Gastroesophageal sphincter (tissue), 3 donors: Measurements from ENCODE around the gene IL10.

Experiments used
- EP300 ChIP-seq: sonication (generic); formaldehyde crosslinking; IDR thresholded peaks from one replicate; pipeline ENCODE4 v1.6.1; 2017; ENCODE audit warnings: antibody characterized with exemption, mild to moderate bottlenecking
- POLR2A ChIP-seq, 2 donors: fragments of 450-650 bp; IDR thresholded peaks; one replicate each; pipeline ENCODE4 v1.6.1; 2017; ENCODE audit warnings: antibody characterized with exemption in 2 of 2, mild to moderate bottlenecking in 2 of 2, moderate library complexity in 1 of 2
- POLR2AphosphoS5 ChIP-seq: sonication (generic); formaldehyde crosslinking; IDR thresholded peaks from one replicate; pipeline ENCODE4 v1.6.1; 2017; ENCODE audit warnings: antibody characterized with exemption
- TF ChIP-seq, protein P1 (sequence below), 4 experiments: fragments of 200-600 bp in 2 of 4; fragments of 450-650 bp in 2 of 4; sonication (generic) in 1 of 4; IDR thresholded peaks; one replicate each; pipeline ENCODE4 v1.5.1; 2017 to 2019; ENCODE audit warnings: antibody characterized with exemption in 4 of 4, mild to moderate bottlenecking in 2 of 4, moderate library complexity in 2 of 4

DNA sequence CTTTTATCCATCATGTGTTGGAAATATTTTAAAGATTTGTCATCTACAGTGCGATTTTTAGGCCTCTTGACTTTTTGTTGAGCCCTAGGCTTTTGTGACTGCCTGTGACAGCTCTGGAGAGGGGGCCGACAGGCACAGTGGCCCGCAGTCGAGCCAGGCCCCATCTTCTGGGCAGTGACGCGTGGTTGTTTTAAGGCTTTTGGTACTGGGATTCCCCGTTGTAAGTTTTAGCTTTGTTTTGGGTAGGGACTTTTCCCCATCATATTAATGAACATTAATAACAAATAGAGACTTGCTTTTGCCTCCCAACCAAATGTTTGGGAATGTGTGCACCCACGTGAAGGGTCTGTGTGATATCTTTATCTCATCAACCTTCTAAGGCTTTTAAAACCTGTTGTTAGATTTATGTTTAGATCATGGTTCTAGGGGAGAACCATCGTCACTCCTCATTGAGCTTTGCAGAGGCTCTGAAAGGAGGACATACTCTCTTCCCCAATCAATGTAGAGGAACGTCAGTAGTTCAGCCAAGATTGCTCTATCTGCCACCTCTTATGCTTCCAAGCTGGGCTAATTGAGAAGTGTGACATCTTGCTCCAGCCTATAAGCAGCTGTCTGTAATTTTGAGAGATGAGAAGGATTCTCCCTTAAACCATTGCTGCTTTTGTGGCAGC is 53.0 kb downstream of the IL10 start:
- TF ChIP-seq, protein P1, sequence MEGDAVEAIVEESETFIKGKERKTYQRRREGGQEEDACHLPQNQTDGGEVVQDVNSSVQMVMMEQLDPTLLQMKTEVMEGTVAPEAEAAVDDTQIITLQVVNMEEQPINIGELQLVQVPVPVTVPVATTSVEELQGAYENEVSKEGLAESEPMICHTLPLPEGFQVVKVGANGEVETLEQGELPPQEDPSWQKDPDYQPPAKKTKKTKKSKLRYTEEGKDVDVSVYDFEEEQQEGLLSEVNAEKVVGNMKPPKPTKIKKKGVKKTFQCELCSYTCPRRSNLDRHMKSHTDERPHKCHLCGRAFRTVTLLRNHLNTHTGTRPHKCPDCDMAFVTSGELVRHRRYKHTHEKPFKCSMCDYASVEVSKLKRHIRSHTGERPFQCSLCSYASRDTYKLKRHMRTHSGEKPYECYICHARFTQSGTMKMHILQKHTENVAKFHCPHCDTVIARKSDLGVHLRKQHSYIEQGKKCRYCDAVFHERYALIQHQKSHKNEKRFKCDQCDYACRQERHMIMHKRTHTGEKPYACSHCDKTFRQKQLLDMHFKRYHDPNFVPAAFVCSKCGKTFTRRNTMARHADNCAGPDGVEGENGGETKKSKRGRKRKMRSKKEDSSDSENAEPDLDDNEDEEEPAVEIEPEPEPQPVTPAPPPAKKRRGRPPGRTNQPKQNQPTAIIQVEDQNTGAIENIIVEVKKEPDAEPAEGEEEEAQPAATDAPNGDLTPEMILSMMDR (IDR thresholded peaks at IDR 0.05) = no peak
- TF ChIP-seq POLR2A (IDR thresholded peaks at IDR 0.05) (no peak), POLR2AphosphoS5 (no peak), EP300 (no peak)
